PFSK-1 (cell line): ENCODE measurements around the gene TTF2.

Source experiments
- FOXP2 ChIP-seq: optimal IDR thresholded peaks from 2 replicates; pipeline ENCODE3; 2011; ENCODE audit warnings: borderline replicate concordance, control low read depth, inconsistent platforms; ENCODE audit not compliant: insufficient read depth; ENCODE audit errors: extremely low read length, extremely low read depth
- TAF1 ChIP-seq: IDR thresholded peaks from 2 replicates; pipeline ENCODE4 v1.6.1; 2012; ENCODE audit warnings: low read length, control low read depth, borderline replicate concordance; ENCODE audit not compliant: insufficient read depth

- TF ChIP-seq FOXP2 (no peak), TAF1 (no peak)
Measured at GRCh38 chr1:117066367-117066766, 6.2 kb downstream of the TTF2 start.
